ENCODE measurements around the gene RABGGTA. TPM values are rescaled to one million over a fixed set of nuclear protein-coding genes. Genes with fewer than 3 reads are reported as not detected.
A peak's percentile ranks its signal among the peaks of the same experiment; 100 is the strongest.
"Not testable (repeated sequence)": the region's sequence is repeated elsewhere in the genome, so short reads cannot be mapped to it uniquely, and the experiment has no call there.

RABGGTA gene
- total RNA-seq, 1 donor from 2014 or later, result 10.7 TPM

DNA sequence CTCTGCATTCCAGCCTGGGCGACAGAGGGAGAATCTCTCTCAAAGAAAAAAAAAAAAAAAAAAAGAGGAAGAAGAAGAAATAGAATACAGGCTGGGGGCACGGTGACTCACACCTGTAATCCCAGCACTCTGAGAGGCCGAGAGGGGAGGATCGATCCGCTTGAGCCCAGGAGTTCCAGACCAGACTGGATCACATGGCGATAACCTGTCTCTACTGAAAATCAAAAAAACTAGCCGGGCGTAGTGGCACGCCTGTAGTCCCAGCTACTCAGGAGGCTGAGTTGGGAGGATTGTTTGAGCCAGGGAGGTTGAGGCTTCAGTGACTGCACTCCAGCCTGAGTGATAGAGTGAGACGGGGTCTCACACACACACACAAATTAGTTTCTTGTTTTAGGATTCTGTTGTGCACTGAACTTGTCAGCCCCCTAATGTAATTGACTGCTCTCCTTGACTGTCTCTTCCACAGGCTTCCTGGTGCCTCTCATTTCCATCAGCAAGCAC, 28.0 kb downstream of the RABGGTA start:
- DNase-seq (ENCODE audit: low read depth in 2 of 2), result peak in 1 of 2 donors; percentile 47

DNA sequence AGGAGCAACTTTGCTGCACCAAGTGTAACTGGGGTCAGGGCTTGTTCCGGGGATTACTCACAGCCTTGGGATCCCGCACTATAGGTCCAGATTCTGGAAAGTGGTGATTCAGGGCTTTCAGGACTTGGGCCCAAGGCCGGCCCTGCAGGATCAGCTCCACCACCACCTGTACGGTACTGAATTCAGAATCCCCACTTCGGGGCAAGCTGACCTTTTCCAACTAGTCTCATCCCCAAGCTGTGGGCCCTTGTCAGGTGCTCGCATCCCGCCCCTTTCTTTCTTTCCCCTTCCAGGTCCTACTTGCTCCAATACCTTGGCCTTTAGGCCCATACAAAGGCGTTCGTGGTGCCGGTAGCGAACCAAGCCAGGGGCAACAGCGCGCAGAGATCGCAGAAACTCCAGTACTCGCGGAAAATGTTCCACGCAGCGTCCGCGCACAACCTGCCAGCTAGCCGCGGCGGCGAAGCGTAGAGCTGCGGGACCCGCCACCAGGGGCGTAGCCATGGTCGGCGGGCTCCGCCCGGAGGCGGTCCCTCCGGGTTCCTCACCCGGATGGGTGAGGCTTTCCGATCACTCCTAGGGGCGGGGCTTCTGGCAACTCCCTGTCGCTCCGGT, 29.5 kb downstream of the RABGGTA start:
- peak; percentile 87 to 92 for DNase-seq (ENCODE audit: low read depth in 2 of 2)

DNA sequence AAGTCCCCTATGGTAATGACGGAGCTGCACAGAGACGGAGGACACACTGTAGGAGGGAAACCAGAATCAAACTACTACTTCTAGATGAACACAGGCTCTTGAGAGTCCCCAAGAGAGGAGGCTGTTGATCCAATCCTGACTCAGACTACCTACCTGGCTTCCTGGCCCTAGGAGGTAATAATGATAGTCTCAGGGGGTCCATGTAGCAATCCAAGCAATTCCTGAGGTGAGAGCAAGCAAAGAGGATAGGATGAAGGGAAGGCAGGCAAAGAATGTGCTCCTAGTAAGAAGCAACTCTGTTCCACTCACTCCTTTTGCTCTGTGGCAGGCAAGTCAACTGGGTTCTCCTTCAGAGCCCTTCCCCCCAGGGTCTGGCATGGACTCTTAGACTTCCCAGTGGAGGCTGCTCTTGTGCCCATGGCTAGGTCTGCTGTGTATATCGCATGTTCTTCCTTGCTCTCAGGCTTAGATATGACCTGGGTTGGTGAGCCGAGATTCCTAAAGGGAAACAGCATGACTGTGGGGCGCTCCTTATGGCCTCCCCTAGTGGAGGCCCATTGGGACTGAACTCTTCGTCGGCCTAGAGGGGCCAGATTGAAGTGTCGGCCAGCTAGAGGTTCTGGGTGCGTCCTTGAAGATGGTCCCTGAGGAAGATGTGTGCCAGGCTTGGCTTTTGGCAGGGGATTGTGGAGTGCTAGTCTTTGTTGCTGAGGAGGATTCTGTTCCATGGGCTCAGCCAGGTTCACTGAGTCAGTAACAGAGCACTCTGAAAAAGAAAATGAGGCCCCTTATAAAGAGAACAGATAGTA, 31.1 kb downstream of the RABGGTA start:
- DNase-seq (ENCODE audit: low read depth in 2 of 2), result no peak

DNA sequence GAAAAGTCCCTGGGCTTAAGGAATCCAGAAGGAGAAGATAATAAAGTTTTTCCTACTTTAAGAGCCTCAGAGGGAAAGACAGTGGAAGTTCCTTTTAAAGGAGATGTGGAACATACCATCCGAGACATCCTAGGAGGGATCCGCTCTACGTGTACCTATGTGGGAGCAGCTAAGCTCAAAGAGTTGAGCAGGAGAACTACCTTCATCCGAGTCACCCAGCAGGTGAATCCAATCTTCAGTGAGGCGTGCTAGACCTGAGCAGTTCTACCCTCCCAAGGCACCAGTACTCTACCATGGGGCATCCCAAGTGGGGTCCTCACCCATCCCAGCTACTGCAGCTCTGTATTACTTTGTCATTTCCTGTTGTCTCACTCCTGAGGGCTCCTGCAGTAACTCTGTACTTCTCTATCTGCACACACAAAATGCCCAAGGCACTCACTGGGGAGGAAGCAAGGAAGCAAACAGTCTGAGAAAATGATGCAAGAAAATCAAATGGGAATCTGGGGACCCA, 32.8 kb downstream of the RABGGTA start:
- DNase-seq (ENCODE audit: low read depth in 2 of 2), result no peak

DNA sequence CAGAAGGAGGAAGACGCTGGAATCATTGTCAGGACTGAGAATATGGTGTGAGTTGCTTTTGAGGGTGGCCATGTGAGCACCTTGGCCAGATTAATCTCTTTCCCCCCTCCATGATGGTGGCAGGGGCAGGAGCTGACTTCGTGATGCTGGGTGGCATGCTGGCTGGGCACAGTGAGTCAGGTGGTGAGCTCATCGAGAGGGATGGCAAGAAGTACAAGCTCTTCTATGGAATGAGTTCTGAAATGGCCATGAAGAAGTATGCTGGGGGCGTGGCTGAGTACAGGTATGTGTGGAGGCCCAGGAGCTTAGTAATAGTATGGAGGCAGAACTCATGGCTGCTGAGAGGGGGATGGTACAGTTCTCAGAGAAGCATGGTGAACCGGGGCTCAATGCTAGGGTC, 33.3 kb downstream of the RABGGTA start:
- no peak for DNase-seq (ENCODE audit: low read depth in 2 of 2)

DNA sequence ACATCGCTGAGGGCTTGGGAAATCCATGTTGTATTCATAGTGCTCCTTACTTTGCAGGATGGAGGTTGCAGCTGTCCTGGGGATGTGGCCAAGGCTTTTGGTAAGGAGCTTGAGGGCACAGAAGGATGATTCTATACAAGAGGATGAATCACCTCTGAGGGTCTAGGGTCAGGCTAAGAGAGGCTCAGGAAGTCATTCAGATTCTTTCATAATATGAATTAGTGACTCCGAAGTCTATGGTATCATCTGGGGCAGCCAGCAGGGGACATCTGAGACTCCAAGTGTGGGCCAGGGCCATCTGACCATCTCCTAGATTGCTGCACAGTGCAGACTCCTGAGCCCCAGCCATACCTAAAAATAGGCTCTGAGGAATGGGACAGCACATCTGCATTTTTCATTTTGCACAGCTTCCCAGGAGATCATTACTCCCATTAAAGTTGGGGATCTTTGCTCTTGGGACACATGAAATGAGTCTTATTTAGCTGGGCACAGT, 33.9 kb downstream of the RABGGTA start:
- no peak for DNase-seq (ENCODE audit: low read depth in 2 of 2)

DNA sequence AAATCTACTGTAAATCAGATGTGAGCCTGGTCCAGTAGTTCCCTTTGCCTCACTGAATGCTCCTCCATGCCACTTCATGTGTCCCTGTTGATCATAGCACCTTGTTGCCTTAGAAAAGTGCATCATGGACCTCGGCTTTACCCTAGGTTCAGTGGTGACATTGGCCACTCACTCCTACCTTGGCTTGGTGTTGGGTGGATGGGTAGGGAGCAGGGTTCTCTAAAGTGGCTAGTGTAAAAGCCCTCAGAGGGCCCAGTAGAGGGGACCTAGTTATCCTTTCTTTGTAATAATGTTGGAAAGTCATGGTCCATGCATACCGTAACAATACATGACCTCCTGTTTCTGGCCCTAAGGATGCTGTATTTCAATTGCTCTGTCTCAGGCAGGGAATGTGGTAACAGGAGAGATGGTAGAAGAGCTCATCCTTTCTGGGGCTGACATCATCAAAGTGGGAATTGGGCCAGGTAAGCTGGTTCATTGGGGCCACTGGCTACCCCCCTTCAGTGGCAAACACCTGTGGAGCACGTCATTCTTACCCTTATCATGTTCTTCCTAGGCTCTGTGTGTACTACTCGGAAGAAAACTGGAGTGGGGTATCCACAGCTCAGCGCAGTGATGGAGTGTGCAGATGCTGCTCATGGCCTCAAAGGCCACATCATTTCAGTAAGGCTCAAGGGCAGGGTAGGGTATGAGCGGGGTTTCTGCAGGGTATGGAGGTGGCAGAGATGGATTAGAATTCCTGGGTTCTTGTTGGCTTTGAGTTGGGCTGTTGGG, 34.5 kb downstream of the RABGGTA start:
- DNase-seq (ENCODE audit: low read depth in 2 of 2), result no peak

DNA sequence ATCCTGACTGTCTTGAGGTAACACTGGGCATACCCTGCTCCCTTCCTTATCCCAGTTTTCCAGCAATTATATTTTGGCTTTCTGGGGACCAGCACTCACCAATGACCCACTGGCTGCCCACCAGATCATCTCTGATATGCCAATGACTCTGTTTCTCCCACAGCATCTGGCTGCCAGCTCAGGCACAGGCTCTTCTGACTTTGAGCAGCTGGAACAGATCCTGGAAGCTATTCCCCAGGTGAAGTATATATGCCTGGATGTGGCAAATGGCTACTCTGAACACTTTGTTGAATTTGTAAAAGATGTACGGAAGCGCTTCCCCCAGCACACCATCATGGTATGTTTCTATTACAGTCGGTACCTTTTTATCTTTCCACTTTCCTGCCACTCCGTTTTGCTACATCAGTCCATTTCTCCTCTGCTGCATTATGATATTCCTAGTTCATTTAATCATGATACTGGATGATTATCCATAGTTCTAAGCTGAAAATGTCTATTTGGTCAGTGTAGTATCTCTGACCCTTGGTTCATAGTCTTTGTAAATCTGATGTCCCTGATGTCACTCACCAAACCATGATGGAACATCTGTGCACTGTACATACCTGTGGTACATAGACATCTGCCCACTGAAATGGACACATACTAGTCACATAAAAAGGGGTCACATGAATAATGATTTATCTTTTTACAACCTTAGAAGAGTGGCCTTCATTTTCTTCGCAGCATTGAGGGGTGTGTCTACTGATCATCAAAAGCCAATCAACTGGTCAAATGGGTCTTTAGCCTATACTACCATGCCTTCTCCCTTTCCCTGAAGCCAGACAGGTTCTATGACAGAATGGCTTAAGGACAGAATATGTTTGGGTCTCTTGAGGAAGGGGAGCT, 35.4 kb downstream of the RABGGTA start:
- DNase-seq (ENCODE audit: low read depth in 2 of 2), result no peak

DNA sequence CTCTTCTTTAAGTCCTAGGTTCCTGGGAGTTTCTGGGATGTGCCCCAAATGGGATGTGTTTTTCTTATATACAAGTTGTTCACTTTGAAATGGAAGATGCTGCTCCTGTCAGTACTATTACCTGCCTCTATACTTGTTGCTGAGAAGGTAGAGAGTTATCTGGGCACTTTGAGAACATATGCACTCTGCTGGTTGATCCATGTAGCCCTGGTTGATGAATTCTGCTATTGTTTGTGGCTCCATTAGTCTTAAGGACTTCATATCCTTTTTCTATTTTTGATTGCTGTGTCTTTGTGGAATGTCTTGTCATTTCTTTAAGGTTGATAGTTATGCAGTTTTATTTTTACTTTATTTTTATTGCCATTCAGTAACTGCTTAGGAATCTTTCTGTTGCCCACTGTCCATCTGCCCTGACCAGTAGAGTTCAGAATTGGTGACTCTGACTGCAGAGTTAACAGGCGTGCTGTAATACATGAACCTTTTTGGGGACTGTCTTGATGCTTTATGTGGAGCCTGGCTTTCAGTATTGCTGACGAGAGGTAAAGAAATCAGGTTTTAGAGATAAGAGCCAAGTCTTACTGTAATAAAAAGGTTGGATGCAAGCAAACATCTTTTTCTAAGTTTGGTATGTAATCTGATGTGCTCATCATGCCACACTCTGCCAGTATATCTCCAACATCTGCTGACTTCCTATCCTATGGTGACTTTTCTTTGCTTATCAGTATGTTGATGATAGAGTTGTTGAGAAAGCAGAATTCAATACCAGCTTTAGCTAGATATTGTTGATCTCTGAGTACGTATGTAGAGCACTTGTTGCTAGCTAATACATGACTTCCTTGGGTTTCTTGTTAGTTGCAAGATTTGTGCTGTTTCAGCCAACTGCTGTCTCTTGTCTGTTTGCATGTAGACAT, 37.0 kb downstream of the RABGGTA start:
- DNase-seq (ENCODE audit: low read depth in 2 of 2), result no peak

DNA sequence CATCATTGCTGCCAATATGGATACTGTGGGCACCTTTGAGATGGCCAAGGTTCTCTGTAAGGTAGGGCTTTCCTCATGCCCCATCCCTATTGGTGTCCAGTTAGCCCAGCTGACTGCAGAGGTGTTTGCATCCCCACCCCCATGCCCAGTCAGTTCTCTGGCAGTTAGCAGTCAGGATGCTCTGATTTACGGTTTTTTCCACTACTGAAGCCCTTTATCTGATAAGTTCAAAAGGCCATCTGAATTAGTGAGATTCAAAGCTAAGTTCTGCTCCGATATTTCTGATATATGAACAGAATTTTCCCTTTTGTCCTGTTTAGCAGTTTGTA, 37.9 kb downstream of the RABGGTA start:
- peak; percentile 24 to 47 for DNase-seq (ENCODE audit: low read depth in 2 of 2)

DNA sequence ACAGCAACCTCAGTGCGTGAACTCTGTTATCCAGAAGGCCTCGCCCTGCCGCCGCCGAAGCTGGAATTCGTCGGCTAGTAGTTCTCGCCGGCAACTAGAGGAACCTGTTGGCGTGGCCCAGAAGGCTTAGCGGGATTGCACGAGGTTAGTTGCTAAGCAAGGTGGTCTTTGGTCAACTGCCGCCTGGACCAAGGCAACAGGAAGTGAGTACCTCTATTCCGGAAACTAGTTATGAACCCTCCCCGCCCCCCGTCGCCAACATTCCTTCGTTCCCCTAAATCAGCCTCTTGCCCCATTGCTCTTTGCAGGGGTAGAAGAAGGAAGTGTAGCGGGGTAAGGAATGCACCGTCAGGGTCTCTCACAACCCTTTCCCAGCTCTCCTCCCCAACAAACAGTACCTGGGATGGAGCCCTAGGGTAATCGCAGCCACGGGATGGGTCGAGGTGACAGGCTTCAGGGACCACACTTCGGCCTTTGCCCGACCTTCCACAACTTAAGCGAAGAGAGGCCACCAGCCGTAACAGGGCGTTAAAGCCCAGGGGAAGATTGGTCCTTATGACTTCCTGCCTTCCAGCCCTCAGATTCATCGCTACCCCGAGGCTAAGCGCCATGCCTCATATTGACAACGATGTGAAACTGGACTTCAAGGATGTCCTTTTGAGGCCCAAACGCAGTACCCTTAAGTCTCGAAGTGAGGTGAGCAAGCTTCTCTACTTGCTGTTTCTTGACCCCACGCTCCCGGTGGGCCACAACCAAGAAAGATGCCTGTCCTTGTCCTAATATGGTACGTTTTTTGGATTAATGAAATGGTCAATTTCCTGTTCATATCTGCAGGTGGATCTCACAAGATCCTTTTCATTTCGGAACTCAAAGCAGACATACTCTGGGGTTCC, 38.5 kb downstream of the RABGGTA start, which contains the start of gene GMPR2:
GMPR2 (plus strand) TSS at position 285 of the 893 bp plus-strand sequence; CDS start at position 610, 325 bp downstream.
- peak in 1 of 2 donors; percentile 24 for DNase-seq (ENCODE audit: low read depth in 2 of 2)

DNA sequence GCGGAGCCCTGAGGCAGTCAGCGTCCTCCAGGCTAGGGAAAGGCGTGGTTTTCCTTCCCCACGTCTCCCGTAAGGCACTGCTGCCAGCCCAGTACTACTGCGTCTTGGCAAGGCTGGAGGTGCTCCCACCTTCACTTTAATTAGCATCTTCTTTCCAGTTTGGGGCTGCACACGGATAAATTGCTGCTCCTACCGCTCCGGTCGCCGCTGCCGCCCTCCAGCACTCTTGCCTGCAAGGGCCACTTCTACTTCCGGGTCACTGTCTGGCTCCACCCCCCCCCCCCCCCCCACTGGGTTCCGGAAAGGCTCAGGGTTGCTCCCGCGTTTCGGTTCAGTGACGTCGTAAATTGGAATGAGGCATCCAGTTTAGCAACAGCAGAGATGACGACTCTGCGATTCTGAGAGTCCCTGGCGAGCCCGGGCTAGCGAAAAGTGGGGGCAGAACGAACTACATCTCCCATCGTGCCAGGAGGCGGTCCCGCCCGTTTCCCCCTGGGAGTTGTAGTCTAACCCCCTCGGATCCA, 39.2 kb downstream of the RABGGTA start, which contains the start of gene NEDD8:
NEDD8 (minus strand) TSS at position 247 of the 524 bp plus-strand sequence; CDS start at position 147, 100 bp downstream.
- peak; percentile 93 to 96 for DNase-seq (ENCODE audit: low read depth in 2 of 2)

DNA sequence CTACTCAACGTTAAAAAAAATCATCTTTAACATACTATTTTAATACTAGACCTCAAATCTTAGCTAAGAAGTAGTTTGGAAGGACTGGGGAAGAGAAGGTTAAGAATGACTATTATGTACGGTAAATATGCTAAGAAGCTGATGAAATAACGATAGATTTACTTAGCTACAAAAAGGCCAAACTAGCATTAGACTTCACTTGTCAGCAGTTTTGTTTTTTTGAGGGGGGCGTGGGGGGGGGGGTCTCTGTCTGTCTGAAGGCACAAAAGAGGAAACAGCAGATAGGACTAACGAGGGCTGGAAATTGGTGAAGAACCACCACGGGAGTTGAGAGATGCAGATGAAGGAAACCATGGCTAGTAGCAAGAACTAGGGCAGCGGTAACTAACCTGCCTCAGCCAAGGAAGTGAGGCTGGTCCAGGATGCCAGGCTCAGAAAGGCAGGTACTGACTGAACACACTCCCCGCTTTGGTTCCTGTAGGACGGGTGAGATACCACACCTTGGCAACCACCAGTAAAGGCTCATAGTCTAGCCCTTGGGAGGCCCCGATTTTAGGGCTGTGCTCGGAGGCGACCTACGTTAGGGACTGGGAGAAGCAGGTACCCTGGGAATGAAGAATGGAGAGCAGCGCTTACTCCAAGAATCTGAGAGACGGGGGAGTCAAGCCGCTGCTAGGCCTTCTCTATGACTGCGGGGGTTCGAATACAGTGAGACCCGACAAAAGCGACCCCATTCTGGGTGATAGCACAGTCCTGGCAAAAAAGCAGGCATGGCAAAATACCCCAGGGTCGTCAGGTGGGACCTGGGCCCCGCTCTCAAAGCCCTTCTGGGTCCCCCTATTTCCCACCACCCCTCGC, 39.9 kb downstream of the RABGGTA start:
- DNase-seq (ENCODE audit: low read depth in 2 of 2), result peak in 1 of 2 donors; percentile 17

DNA sequence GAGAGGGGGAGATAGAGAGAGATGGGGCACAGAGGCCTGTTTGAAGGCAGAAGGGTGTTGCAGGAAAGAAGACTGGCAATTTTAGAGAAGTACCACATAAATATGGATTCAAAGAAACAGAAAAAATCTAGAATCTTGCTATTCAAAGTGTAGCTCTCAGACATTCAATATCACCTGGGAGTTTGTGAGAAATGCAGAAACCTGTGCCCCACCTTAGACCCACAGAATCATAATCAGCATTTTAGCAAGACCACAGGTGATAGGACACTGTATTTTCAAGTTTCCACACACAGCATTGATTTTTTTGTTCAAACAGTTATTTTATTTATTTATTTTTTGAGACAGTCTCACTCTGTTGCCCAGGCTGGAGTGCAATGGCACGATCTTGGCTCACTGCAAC, 42.5 kb downstream of the RABGGTA start:
- DNase-seq (ENCODE audit: low read depth in 2 of 2), result no peak

DNA sequence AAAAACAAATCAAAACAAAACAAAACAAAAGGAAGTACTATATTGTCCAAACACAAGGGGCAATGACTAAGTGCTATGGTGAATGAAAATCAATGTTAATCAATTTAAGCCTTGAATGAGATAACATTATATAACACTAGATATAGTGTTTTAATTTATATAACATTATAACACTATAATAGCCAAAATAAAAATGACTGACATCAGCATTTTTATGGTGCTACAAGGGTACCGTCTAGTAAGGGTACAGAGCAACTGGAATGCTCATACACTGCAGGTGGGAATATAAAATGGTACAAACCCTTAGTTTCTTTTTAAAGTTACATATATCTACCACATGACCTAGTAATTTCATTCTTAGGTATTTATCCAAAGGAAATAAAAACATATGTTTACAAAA, 44.9 kb downstream of the RABGGTA start:
- DNase-seq (ENCODE audit: low read depth in 2 of 2), result no peak

DNA sequence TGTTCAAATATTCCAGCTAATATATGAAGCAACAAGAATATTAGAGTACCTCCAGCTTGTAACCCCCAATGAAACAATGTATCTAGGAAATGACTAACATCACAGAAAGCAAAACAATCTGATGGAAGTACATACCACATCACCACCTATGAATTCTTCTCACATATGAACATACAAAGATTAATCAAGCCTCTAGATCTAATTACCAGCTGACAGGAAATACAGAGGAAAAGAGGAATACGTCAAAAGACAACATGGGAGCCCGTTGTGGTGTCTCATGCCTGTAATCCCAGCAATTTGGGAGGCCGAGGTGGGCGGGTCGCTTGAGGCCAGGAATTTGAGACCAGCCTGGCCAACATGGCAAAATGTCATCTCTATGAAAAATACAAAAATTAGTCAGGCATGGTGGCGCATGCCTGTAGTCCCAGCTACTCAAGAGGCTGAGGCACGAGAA, 46.8 kb downstream of the RABGGTA start:
- DNase-seq (ENCODE audit: low read depth in 2 of 2), result peak; percentile 97 to 98

DNA sequence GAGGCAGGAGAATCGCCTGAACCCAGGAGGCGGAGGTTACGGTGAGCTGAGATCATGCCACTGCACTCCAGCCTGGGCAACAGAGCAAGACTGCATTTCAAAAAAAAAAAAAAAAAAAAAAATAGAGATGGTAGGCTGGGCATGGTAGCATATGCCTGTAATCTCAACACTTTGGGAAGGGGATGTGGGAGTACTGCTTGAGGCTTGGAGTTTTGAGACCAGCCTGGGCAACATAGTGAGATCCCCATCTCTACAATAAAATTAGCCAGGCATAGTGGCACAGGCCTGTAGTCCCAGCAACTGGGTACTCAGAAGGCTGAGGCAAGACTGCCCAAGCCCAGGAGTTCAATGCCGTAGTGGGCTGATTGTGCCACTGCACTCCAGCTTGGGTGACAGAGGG, 48.4 kb downstream of the RABGGTA start:
- not testable (repeated sequence) for DNase-seq (ENCODE audit: low read depth in 2 of 2)

Measured in dermis microvascular lymphatic vessel endothelial cell (primary cell).